ENCODE results near the gene RIPK3.
"Not testable (repeated sequence)": the region's sequence is repeated elsewhere in the genome, so short reads cannot be mapped to it uniquely, and the experiment has no call there.

The RIPK3 gene

GRCh38 chr14:24343795-24344660 is 4.2 kb upstream of the RIPK3 start:
- no peak for DNase-seq

DNA sequence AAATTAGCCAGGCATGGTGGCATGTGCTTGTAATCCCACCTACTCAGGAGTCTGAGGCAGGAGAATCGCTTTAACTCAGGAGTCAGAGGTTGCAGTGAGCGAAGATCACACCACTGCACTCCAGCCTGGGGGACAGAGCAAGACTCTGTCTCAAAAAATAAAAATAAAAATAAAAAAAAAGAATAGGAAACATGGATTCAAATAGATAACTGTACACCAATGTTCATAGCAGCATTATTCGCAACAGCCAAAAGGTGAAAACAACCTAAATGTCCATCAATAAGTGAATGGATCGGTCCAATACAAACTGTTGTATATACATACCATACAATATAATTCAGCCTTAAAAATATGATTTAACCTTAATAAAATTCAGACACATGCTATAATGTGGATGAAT is 3.1 kb upstream of the RIPK3 start:
- DNase-seq, result no peak

- DNase-seq, result no peak
Observed at GRCh38 chr14:24340606-24341005, 815 bp upstream of the RIPK3 start.

- DNase-seq, result no peak
Observed at GRCh38 chr14:24338843-24339242, 948 bp downstream of the RIPK3 start.

- DNase-seq, result no peak
Observed at GRCh38 chr14:24337824-24338175, 2.0 kb downstream of the RIPK3 start.

- DNase-seq, result no peak
Observed at GRCh38 chr14:24337144-24337823, 2.5 kb downstream of the RIPK3 start.

GRCh38 chr14:24335461-24336171 is 4.2 kb downstream of the RIPK3 start:
- no peak for DNase-seq

- DNase-seq, result no peak
Observed at GRCh38 chr14:24334431-24335291, 5.1 kb downstream of the RIPK3 start, which contains the start of gene ADCY4. Gene ADCY4 (minus strand): TSS chr14:24335071. CDS start chr14:24334652, 419 bp downstream.

DNA sequence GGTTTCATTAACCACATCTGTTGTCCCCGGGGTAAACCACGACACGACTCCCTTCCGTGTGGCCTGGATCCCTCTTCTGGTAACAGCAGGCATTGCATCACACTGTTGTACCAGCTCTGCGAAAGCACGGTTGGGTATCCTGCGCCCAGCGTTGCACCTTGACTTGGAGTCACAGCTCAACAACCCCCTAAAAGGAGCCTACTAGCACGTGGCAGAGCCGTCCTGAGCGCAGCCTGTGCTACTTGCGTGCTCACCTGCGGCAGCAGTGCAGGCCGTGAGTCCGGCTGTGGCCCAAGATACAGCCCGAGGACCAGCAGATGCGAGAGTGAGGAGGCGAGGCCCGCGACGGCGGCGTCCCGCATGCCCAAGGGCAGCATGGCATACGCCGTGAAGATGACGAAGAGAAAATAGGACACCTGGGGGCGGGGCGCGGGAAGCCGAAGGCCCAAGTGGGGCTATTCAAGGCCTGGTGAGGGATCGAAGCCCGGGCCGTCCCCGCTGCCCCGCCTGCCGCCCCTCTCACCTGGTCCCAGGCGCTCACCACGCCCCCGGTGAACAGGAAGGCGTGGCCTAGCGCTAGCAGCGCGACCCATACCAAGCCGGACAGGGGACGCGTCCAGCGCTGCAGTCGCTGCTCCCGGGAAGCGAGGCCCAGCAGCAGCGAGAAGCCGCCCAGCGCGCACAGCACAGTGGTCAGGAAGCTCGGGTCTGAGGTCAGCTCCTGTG is 7.4 kb downstream of the RIPK3 start:
- DNase-seq, result peak; percentile 70

DNA sequence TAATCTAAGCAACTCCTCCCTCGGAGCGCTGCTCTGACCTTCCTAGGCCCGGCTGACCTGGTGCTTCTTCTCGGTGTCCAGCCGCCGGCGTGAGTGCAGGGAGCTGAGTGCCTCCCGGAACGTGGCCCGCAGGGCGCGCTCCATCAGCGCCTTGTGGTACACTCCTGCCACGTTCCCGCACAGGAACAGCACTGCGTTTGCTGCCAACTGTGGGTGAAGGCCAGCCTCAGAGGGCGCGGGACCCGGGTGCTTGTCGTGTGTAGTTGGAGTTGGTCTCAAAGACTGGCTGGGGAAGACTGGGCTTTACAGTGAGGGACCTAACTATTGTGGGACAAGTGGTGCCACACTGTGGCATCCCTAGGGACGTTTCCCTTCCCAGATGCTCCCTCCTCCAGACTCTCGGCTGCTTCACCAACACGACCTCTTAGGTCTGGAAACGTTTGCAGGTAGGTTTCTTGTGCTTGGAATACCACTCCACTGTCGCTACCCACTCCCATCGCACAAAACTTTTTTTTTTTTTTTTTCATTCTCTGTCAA is 8.0 kb downstream of the RIPK3 start:
- no peak for DNase-seq

DNA sequence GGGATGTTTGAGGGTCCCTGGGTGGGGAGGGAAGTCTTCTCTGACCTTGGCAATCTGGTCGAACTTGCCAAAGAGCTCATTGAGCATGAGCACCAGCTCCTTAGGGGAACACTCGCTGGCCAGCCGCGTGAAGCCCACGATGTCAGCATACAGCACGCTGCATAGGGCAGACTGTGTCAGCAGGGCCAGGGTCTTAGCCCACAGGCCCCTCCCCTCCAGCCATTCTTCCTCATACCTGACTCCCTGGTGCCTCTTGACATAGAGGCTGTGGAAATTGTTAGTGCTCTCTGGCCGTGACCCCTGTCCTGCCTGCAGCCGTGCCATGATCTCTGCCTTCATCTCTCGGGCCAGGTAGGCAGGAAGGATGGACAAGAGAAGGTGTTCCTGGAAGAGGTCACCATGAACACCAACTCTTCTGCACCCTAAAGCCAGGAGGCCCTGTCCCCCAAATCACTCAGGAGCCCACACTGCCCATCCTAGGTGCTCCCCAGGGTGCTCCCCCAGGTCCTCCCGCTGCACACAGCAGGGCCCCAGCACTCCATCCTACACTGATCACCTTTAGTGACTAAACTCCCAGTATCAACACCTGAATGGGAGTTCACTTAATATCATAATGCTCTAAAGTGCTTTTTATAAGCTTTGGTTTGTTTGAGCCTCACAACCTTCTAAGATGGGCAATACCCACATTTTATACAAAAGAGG is 8.7 kb downstream of the RIPK3 start:
- no peak for DNase-seq

GRCh38 chr14:24329736-24330135 is 10.1 kb downstream of the RIPK3 start:
- no peak for DNase-seq

DNA sequence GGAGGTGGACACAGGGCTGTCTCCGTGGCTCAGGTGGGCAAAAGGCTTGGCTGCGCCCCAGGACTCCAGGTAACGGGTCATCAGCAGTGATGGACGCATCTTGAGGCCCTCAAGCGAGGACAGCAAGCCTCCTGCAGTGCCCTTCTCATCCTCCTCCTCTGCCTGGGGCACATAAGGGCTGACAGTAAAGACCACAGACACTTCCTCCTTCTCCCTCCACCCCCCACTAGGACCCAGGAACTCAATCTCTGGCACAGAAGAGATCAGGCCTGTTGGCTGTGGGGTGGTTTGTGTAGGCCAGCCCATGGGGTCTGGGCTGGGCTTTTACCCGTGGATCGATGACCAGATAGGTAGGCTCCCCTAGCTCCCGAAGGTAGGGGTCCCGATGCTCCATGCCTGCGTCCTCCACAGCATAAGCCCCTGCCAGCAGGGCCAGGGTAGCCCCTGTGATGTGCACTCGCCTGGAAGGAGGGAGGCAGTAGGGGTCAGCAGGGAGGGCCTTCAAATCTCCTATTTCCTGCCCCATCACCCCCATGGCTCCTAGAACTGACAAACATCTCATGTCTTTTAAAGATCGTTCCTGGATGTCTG is 10.6 kb downstream of the RIPK3 start:
- DNase-seq, result no peak

- DNase-seq, result not testable (repeated sequence)
Observed at GRCh38 chr14:24327914-24328313, 11.9 kb downstream of the RIPK3 start.

- DNase-seq, result no peak
Observed at GRCh38 chr14:24327303-24327702, 12.5 kb downstream of the RIPK3 start.

- no peak for DNase-seq
Observed at GRCh38 chr14:24325963-24326362, 13.8 kb downstream of the RIPK3 start.

DNA sequence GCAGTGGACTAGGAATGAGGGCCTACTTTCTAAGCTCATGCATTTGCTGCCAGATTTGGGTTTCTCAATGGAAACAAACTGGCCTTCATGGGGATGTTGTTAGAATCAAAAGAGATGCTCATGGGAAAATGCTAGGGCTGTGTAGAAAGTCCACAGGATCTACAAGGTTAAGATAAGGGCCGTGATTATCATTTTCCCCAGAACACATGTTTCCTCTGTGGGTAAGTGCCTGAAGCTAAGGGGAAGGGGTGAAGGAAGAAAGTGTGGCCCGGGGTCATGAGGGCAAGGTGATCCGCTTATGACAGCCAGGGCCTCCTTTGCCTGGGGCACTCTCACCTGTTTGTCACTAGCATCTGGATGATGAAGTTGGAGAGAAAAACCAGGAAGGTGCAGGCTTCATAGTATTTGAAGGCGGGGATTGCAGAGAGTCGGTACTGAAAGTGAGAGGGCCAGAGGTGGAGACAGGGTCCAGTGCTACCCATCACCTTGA is 14.7 kb downstream of the RIPK3 start:
- DNase-seq, result no peak

GRCh38 chr14:24324024-24324423 is 15.8 kb downstream of the RIPK3 start:
- no peak for DNase-seq

DNA sequence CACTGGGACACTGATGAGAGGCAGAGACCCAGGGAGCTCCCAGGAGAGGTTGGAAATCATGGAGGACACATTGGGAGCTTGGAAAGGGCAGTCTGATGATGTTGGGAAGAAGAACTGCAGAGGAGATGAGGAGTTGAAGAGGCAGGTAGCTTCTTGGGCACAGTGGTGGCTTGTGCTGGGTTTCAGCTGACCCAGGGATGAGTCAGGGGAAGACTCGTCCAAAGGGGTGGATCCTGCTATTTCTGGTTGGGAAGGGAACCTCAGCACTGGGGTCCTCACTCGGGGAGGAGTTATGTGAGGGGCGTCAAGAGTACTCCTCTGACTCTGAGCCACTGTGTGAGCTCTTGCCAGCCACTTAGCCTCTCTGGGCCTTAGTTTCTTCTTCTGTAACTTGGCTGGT is 16.4 kb downstream of the RIPK3 start:
- no peak for DNase-seq

GRCh38 chr14:24322672-24323071 is 17.1 kb downstream of the RIPK3 start:
- DNase-seq, result no peak
